Psoas muscle (tissue), 8 donors: ENCODE measurements around the gene SLC17A7. TPM values are rescaled to one million over a fixed set of nuclear protein-coding genes. Genes with fewer than 3 reads are reported as not detected.
A peak's percentile ranks its signal among the peaks of the same experiment; 100 is the strongest.

ENCODE experiments used
- ATAC-seq, 4 donors: fragments of 200-7000 bp; cut with Tn5 transposase; one replicate each; pipeline ENCODE4 v1.9.1; 2020; ENCODE audit warnings: moderate library complexity in 3 of 4, mild to moderate bottlenecking in 2 of 4
- DNase-seq, 2 donors: peaks; one replicate each; pipeline ENCODE4 v3.0.0-alpha.2; 2020
- H3K27ac ChIP-seq: fragments of 200-600 bp; one replicate; pipeline ENCODE4 v1.8.0; 2022
- H3K27me3 ChIP-seq, 3 donors: fragments of 200-600 bp in 1 of 3; one replicate each; pipeline versions ENCODE4 v1.6.1 to v1.8.0; 2013 to 2022; ENCODE audit warnings: low read length in 2 of 3, mild to moderate bottlenecking in 2 of 3, moderate library complexity in 1 of 3; ENCODE audit not compliant: insufficient read depth in 3 of 3
- H3K36me3 ChIP-seq, 2 donors: fragments of 200-600 bp in 1 of 2; one replicate each; pipeline versions ENCODE4 v1.6.1 to v1.8.0; 2013 to 2022; ENCODE audit warnings: low read depth in 1 of 2, mild to moderate bottlenecking in 1 of 2, moderate library complexity in 1 of 2; ENCODE audit not compliant: insufficient read depth in 1 of 2
- H3K4me1 ChIP-seq: fragments of 200-600 bp; one replicate; pipeline ENCODE4 v1.8.0; 2022
- H3K4me3 ChIP-seq: fragments of 200-600 bp; one replicate; pipeline ENCODE4 v1.8.0; 2022; ENCODE audit warnings: mild to moderate bottlenecking
- H3K9me3 ChIP-seq: fragments of 200-600 bp; one replicate; pipeline ENCODE4 v1.8.0; 2022
- WGBS, 3 donors: extraction: QIAGEN DNeasy Blood & Tissue Kit; methylation state at CpG; one replicate each; pipeline versions ENCODE4 v1.1.6 to v1.1.7; 2013; 5-methylcytosine and 5-hydroxymethylcytosine counted together
- intact Hi-C, 2 donors: fragments of 100-400 bp; cut with DNase I; formaldehyde crosslinking; loops; one replicate each; pipeline versions ENCODE4 v1.11.0 to v1.14.2; 2022
- polyA plus RNA-seq, 3 donors: library from polyadenylated mRNA; stranded (reverse); fragments of 200-250 nt; gene quantifications; one replicate each; pipeline ENCODE4 v1.2.3, GENCODE V29; 2013
- total RNA-seq, 4 donors: library from RNA; stranded (reverse); fragmentation: NEBNext Ultra II Directional in 2 of 4; extraction: Animal tissue kit (Norgen Biotek cat#: 25700) in 2 of 4; gene quantifications; one replicate each; pipeline versions ENCODE4 v1.2.1 to v1.2.4, GENCODE V29; 2021 to 2023
- TF ChIP-seq, protein P1 (sequence below): fragments of 200-600 bp; IDR thresholded peaks from one replicate; pipeline ENCODE4 v1.8.0; 2022; ENCODE audit warnings: antibody characterized with exemption
- donor health status: healthy with polysubstance abuse.
- donor health status: DM: no; HTN: no; CAD: no; lungs with moderate emphysema.
- donor health status: Bipolar disorder and iron deficiency.
- donor health status: healthy.
- donor health status: DM: yes; HTN: yes; CAD: no.
- donor health status: DM: no; HTN: no; CAD: no.
- donor health status: DM: no; HTN: no; CAD: no.
- donor health status: DM: yes; HTN: yes; CAD: no.

Gene SLC17A7
- total and polyA plus RNA-seq, 7 donors, result 0.42 to 1.8 (median 0.78) TPM

DNA sequence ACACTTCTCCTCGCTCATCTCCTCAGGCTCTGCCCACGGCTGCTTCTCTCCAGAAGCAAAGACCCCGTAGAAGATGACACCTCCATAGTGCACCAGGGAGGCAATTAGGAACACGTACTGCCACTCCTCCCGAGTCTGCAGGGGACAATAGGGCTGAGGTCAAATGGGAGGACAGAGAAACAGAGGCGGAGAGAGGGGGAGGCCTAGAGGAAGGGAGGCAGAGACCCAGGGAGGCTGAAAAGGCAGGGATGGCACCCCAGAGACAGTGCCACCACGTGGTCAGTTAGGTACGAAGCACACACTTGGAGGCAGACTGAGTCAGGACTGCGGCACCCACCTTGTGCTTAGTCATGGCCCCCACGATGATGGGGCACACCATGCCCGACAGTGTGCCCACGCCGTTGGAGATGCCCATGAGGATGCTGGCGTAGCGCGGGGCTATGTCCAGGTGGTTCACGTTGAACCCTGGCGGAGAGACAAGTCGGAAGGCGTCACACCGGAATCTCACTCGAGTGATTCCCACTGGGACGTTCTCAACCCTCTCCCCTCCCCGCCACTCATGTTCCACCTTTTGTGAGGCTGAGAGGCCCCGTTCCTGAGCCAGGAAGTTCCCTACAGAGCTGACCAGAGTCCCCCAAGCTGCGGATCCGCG is 10.5 kb downstream of the SLC17A7 start:
- no peaks in the 10 kb centered on the region for H3K9me3 ChIP-seq
- ATAC-seq, result no peak
- H3K4me3 ChIP-seq, result no peak overlapping the region
- H3K4me1 ChIP-seq, result peaks cover 7% of the 10 kb centered on the region
- no peak overlapping the region for H3K27ac ChIP-seq
- no peak for DNase-seq
- 54 to 62% (median 58%) methylated on average over 26 to 28 of the region's 28 CpGs for WGBS, 3 donors
- no peaks in the 10 kb centered on the region for H3K36me3 ChIP-seq
- peaks cover 0 to 97% (median 59%) of the 10 kb centered on the region in 3 donors for H3K27me3 ChIP-seq
- intact Hi-C loops, result no loop called here
- TF ChIP-seq, protein P1, sequence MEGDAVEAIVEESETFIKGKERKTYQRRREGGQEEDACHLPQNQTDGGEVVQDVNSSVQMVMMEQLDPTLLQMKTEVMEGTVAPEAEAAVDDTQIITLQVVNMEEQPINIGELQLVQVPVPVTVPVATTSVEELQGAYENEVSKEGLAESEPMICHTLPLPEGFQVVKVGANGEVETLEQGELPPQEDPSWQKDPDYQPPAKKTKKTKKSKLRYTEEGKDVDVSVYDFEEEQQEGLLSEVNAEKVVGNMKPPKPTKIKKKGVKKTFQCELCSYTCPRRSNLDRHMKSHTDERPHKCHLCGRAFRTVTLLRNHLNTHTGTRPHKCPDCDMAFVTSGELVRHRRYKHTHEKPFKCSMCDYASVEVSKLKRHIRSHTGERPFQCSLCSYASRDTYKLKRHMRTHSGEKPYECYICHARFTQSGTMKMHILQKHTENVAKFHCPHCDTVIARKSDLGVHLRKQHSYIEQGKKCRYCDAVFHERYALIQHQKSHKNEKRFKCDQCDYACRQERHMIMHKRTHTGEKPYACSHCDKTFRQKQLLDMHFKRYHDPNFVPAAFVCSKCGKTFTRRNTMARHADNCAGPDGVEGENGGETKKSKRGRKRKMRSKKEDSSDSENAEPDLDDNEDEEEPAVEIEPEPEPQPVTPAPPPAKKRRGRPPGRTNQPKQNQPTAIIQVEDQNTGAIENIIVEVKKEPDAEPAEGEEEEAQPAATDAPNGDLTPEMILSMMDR, result no peak

DNA sequence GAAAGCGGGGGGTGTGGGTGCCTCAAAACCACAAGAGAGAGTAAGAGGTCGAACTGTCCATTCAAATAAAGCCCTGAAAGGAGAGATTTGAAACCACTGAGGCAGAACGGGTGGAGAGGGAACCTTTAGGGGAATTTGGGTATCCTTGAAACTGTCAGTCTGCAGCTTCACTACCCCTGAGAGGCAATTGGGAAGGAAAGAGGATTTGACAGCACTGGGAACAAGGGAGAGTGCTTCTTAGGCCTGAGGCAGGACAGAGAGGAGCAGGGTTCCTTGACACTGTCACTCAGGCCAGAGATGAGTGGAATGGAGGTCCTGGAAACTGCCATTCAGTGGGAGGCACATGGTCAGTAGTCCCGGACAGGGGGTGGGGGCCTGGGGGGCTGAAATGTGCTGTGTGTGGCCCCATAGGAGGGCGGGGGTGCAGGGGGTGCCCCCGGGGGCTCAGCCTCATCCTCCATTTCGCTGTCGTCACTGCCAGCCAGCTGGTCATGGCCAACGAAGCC is 11.1 kb downstream of the SLC17A7 start:
- no peaks in the 10 kb centered on the region for H3K9me3 ChIP-seq
- H3K4me3 ChIP-seq, result no peak overlapping the region
- H3K4me1 ChIP-seq, result peaks cover 7% of the 10 kb centered on the region
- no peak for DNase-seq
- no peak overlapping the region for H3K27ac ChIP-seq
- TF ChIP-seq, protein P1, result no peak
- 61 to 63% (median 63%) methylated on average over 8 to 9 of the region's 9 CpGs for WGBS, 3 donors
- no peaks in the 10 kb centered on the region for H3K36me3 ChIP-seq
- peaks cover 0 to 97% (median 62%) of the 10 kb centered on the region in 3 donors for H3K27me3 ChIP-seq
- intact Hi-C loops, result no loop called here
- ATAC-seq, result no peak

DNA sequence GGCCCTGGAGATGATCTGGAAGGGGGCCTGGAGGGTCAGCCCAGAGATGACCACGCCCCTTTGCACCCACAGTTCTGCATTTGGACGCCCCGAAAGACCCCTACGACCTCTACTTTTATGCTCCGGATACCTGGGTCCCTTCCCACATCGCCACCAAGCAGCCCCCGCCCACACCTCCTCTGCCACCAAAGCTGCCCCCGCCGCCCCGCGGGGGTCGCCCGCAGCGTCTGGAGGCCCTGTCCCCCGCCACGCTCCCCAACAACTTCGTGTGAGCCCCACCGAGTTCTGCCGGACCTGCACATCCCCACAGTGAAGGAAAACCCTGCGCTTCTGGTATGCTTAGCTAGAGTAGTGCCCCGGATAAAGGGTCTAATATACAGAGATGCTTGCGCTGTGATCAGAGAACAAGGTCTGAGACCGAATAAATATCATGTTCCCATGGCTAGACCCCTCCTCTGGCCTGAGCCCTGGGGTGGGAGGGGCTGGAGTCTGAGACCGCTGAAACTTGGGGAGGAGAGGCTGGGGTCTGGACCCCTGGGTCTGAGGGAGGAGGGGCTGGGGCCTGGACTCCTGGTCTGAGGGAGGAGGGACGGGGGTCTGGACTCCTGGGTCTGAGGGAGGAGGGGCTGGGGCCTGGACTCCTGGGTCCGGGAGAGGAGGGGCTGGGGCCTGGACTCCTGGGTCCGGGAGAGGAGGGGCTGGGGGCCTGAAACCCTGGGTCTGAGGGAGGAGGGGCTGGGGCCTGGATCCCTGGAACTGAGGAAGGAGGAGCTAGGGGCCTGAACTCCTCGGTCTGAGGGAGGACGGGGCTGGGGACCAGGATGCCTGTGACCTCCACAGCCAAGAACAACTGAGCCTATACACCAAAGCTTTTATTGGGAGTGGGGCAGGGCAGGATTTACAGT is 12.5 kb downstream of the SLC17A7 start:
- Histone ChIP-seq H3K36me3 (no peaks in the 10 kb centered on the region), H3K4me3 (peak overlapping the region; percentile 7), H3K27ac (no peak overlapping the region), H3K4me1 (peaks cover 7% of the 10 kb centered on the region), H3K9me3 (no peaks in the 10 kb centered on the region), H3K27me3 (peaks cover 0 to 97% (median 65%) of the 10 kb centered on the region in 3 donors)
- TF ChIP-seq, protein P1, result no peak
- no peak for DNase-seq
- 8 to 9% (median 8%) methylated on average over 27 to 29 of the region's 29 CpGs for WGBS, 3 donors
- ATAC-seq, result no peak
- intact Hi-C loops, result no loop called here

DNA sequence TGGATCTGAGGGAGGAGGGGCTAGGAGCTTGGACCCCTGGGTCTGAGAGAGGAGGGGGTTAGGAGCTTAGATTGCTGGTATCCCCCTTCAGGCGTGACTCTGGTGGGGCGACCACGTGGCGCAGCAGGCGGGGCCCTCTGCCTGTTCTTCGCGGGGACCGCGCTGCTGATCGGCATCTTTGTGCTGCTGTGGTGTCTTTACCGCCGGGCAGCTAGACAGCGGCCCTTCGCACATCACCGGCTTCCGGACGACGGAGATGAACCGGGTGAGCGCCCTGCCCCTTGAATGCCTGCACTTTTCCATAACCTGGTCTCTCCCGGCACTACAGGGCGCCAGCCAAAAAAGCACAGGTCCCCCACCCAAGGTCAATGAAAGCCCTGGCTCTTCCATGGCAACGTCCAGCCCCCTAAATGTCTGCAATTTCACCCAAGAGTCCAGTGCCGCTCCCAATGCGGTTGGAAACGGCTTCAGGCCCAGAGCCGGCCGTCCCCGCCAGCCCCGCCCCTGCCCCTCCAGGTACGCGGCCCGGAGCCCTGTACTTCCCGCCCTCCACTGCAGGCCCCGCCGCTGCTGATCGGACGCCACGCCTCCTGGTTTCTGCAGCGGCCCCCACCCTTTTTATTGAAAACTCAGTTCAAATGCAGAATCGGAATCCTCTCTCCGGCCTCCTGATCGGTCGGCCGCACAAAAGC is 13.3 kb downstream of the SLC17A7 start:
- WGBS, 3 donors, result 1 to 2% (median 1%) methylated on average over 44 to 45 of the region's 45 CpGs
- DNase-seq (no peak), ATAC-seq (no peak)
- intact Hi-C loops, result no loop called here
- H3K4me3 ChIP-seq, result peak overlapping the region; percentile 7
- H3K27ac ChIP-seq, result no peak overlapping the region
- peaks cover 14% of the 10 kb centered on the region for H3K4me1 ChIP-seq
- TF ChIP-seq, protein P1, result no peak
- peaks cover 0 to 97% (median 64%) of the 10 kb centered on the region in 3 donors for H3K27me3 ChIP-seq
- no peaks in the 10 kb centered on the region for H3K36me3 ChIP-seq
- H3K9me3 ChIP-seq, result no peaks in the 10 kb centered on the region
